GOT3 (cell line): ENCODE measurements around the gene DYNLT4.

Experiments
- DNase-seq: peaks from one replicate; lab custom pipeline; 2025; ENCODE audit warnings: mixed read lengths; lab: John Stamatoyannopoulos, UW

Gene DYNLT4

DNA sequence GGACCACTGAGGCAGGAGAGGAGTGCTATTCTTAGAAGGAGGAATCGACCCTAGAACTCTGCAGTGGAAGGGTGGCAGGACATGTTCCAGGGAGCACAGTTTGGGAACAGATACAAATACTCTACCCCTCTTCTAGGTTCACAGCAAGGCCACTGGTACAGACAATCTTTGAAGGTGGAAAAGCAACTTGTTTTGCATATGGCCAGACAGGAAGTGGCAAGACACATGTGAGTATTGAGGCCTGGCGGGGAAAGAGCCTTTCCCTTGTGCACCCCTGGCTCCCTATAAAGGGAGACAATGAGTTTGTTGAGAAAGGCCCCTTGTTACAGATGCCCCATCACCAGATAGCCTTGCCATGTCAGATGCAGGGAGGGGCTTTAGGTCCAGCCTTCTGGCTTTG is 49.7 kb downstream of the DYNLT4 start:
- no peak for DNase-seq
